HG03354 (cell line): ENCODE data around the gene PARD6G.
"Not testable (repeated sequence)": the region's sequence is repeated elsewhere in the genome, so short reads cannot be mapped to it uniquely, and the experiment has no call there.

ENCODE experiments used
- ATAC-seq: cut with Tn5 transposase; IDR thresholded peaks from one replicate; pipeline ENCODE4 v1.9.1; 2021; ENCODE audit warnings: mild to moderate bottlenecking; ENCODE audit not compliant: unreplicated experiment, poor library complexity, severe bottlenecking

Gene PARD6G

DNA sequence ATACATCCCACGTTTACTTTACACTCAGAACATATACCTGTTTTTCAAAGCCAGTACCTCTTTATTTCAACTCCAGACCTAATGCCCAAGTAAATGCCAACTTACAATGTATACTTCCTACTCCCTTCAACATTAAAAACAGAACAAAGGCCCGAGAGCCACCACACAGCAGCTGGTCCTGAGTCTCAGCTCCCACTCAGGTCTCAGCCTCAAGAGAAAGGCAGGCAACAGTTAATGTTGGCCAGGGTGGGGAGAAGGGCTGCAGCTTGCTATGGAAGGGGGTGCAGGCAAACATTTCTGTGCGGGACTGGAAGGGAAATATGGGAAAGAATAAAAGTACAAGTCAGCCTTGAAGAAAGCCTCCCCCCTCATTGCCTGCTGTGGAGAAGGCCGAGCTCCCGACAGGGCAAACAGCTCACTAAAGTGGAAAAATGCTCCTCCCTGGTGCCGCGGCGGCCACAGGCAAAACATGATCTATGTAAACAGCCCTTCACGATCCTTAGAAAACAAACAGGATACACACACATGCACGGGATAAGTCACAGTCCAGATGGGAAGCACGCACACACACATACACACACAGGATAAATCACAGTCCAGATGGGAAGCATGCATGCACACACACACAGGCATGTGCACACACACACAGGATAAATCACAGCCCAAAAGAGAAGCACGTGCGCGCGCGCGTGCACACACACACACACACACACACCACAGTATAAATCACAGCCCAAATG is 70.8 kb downstream of the PARD6G start:
- ATAC-seq: no peak

DNA sequence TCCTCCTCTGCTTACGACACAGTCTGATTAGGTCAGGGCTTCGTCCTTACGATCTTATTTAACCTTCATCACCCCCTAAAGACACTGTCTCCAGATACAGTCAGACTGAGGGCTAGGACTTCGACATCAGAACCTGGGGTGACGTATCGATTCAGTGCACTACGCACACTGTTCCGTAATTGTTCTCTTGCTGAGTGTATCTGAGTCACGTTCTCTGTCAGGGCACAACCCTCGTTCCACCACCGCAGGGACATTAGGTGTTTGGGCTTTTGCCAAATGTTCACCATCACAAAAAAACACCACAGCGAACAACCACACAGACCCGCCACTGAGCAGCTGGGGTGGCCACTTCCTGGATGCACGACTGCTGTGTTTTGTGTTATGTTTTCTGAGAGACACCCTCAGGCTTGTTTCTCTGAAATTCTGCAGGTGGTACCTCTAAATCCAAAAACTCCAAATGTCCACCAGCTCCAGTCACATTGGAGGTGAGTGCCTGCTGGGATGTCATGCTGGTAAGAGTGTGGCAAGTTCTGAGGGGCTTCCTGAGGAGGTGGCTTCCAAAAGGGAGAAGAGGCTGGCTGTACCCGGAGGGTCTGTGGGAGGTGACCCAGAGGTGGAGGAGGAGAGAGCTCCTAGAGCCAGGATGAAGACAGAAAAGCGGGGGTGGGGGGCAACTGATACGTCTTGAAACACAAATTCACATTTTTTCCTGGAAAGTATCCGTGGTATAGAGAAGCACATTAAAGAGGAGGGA is 71.7 kb downstream of the PARD6G start:
- ATAC-seq: no peak

DNA sequence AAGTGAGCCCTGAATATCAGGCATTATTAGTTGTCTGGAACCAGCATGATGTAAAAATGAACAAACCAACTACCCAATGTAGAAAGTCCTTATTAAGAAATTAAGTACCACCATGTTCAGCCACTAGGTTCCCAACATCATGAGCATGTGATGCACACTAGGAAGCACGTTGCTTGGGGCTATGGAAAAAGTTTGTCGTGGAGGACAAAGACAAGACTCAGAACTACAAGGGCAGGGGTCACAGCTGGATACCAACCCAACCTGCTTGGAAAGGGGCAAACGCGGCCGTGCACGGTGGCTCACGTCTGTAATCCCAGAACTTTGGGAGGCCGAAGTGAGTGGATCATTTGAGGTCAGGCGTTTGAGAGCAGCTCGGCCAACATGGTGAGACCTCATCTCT is 74.3 kb downstream of the PARD6G start:
- ATAC-seq: no peak

DNA sequence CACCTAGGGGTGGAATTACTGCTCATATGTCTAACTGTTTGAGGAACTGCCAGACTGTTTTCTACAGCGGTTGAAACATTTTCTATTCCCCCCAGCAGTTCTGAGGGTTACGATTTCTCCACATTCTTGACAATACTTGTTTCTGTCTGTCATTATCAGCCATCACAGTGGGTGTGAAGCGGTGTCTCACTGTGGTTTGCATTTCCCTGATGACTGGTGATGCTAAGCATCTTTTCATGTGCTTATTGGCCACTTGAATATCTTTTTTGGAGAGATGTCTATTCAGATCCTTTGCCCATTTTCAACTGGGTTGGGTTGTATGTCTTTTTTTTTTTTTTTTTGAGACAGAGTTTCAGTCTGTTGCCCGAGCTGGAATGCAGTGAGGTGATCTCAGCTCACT is 75.3 kb downstream of the PARD6G start:
- no peak for ATAC-seq

DNA sequence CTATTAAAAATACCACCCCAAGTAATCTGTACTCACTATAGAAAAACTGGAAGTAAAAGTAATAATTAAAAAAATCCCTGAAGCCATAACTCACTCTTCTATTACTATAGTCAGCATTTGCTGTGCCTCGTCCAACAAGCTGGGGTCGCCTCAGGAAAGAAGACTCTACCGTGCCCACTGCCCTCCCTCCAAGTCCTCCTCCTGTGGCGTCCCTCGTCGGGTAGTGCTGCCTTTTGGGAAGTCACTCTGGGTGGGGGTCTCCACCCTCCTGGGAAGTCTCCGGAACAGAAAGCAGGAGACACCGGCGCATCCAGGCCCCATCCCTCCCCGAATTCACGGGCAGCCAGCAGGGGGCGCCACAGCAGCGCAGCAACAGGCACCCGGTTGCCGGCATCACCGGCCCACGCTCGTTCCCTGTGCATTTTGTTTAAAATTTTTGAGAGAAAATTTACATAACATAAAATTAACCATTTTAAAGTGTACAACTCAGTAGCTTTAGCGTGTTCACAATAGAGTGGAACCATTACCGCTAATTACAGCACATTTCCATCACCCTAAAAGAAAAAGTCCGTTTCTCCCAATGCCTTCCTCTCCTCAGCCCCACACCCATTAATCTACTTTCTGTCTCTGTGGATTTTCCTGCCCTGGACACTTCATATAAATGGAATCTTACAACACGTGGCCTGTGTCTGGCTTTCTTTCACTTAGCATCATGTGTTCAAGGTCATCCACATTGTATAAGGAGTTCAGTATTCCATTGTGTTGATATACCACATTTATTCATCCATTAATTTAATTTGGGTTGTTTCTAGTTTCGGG is 76.1 kb downstream of the PARD6G start:
- ATAC-seq: peak; percentile 54

DNA sequence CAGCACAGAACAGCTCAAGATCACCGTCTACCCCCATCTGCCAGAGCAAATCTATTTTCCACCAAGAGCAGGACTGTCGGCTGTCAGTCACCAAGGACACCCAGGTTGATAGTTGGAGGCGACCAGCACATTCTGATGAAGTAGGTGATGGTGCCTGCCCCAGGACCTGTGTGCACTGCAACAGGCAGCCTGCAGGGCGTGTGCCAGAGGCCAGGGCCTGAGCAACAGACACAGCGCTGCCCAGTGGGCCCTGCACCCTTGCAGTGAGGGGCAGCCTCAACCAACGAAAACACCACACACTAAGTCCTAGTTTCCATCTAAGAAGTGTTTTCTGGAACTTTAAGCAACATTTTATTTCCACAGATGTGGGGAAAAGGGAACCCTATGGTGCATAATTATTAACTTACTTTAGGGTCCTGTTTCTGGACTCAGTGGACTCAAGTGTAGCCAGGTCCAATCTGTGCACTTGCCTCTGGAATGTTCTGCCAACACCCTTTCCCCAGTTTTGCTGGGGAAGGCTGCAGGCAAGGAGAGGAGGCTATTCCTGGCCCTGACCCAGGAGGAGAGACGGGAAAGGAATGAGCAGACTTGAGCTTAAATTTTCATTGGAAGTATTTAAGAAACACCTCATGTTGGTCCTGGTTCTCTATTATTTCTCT is 76.8 kb downstream of the PARD6G start:
- ATAC-seq: no peak

DNA sequence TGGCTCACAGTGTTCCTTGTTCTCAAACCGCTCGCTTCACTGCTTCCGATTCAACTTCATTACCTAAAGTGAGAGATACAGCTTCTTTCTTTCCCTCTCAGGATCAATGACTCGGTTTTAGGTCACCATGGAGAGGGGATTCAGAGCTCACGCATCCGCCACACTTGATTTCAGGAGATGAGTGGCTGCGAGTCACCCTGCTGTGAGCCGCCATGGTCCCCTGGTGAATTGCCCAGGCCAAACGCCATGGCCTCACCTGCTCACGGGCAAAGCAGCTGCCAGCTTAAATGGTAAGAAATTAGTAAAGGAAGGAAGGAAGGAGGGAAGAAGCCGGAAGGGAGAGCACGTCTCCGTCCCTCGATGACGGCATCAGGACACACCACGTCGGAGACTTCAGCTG is 77.7 kb downstream of the PARD6G start:
- ATAC-seq: no peak

DNA sequence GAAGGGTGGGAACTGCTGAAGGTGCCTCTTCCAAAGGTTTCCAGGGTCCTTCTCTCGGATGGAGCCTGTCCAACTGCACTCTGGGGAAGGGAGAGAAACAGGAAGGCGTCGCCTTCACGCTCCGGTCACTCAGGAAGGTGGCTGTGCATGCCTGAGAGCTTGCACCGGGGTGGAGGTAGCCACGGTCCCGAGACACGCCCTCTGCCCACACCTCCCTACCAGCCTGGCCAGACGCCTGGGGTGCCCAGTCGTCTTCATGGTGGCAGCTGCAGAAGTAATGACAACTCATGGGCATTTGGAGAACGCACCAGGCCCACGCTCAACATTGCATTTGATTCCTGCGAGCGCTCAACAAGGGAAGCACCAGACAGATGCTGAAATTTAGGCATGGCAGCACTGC is 78.3 kb downstream of the PARD6G start:
- no peak for ATAC-seq

DNA sequence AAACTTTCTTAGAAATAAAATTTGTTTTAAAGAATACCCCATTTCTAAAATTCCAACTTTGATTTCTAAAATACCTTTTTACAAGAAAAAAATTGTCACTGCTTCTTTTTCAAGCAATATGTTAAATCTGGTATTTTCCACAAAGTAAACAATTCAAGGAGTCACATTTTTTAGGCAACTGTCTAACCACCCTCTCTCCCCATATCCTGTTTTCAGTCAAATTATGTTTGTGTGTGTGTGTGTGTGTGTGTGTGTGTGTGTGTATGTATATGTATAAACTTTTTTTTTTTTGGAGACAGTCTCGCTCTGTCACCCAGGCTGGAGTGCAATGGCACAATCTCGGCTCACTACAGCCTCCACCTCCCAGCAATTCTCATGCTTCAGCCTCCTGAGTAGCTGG is 79.0 kb downstream of the PARD6G start:
- ATAC-seq: no peak

DNA sequence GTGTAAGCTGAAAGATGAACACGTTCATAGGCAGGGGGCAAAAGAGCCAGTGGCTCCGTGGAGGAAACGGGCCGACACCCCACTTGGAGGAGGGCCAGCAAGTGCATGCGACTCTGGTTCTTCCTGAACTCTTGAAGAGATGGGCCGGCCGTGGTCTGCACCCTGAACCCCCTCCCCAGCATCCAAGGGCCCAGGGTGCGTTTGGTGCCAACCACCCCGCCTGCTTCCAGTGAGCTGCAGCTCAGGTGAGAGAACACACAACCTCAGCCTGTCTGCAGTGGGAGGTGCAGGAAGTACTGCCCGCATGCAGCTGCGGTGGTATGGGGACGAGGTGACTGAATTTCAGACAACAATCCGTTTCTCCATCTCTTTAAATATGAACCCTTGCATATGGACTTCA is 79.4 kb downstream of the PARD6G start:
- no peak for ATAC-seq

DNA sequence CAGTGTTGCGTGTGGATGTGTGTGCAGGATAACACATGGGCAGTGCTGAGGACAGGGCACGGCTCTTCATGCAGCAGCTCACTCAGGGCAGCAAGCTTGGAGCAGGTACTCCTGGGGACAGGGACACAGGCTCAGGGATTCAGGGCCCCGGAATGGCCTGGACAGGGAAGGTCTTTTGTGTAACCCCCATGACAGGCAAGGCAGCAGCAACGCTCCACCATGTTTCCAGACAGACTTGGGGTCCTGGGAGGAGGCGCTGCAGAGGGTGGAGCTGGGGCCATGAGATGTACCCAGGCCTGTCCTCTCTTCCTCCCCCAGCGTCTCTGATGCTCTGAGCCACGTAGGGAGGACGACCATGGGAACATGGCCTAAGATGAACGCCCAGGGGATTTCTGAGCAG is 80.0 kb downstream of the PARD6G start:
- ATAC-seq: no peak

DNA sequence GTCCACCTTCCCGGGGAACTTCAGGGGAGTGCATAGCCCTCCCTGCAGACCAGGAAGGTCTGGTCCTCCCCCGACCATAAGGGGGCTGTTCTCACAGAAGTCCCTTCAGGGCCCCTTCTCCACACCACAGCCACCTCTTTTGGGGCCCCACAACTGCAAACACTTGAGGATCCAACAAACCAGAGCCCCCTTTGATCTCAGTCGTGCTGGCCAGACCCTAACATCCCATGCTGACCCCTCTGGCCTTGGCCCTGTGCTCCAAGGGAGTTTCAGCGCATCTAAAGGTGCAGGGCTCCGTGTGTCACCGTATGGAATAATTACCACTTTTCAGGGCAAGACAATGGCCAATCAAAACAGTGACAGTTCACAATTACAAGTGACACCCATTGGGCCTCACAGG is 80.6 kb downstream of the PARD6G start:
- ATAC-seq: no peak

DNA sequence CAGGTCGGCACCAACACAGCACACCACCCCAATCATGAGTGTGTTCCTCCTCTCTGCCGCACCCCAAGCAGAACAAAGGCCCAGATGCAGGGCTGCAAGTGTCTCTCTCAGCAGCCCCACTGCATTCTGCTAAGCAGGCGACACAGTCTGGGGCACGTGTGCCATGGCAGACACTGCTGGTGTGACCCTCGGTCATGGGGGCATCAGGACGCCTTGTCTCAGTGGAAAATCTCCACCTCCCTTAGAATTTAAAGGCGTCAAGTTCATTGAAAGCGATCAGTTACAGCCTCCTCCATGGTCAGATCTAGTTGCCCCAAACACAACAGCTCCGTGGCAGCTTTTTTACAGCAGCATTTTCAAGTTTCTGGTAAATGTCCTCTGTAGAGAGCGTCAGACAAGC is 81.1 kb downstream of the PARD6G start:
- no peak for ATAC-seq

DNA sequence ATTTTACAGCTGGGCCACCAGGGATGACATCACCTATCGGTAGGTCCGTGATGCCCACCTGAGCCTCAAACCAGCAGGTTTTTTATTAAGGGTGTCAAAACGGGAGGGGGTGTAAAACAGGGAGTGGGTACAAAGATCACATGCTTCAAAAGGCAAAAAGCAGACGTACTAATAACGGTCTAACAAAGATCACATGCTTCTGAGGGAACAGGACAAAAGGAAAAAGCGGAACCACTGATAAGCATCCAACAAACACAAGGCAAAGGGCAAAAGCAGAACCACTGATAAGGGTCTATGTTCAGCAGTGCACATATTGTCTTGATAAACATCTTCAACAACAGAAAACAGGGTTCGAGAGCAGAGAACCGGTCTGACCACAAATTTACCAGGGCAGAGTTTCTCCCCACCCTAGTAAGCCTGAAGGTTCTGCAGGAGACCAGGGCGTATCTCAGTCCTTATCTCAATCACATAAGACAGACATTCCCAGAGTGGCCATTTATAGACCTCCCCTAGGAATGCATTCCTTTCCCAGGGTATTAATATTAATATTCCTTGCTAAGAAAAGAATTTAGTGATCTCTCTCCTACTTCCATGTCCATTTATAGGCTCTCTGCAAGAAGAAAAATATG is 82.5 kb downstream of the PARD6G start:
- ATAC-seq: not testable (repeated sequence)

DNA sequence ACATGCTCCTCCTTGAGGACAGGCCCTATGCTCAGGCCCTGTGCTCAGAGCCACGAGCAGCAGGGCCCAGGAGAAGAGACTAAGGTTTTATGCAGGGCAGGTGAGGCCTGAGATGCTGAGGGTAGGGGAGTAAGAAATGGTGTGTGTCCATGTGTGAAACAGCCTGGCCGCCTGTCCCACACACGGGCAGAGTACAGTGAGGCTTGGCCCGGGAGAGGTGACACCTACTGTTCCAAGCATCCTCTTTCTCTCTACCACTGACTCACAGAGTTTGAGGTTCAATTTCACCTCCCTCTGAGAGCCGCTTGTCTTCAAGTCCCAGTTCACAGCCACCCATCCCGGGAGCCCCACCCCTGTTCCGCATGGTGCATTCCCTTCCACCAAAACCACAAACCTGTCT is 84.1 kb downstream of the PARD6G start:
- ATAC-seq: no peak

DNA sequence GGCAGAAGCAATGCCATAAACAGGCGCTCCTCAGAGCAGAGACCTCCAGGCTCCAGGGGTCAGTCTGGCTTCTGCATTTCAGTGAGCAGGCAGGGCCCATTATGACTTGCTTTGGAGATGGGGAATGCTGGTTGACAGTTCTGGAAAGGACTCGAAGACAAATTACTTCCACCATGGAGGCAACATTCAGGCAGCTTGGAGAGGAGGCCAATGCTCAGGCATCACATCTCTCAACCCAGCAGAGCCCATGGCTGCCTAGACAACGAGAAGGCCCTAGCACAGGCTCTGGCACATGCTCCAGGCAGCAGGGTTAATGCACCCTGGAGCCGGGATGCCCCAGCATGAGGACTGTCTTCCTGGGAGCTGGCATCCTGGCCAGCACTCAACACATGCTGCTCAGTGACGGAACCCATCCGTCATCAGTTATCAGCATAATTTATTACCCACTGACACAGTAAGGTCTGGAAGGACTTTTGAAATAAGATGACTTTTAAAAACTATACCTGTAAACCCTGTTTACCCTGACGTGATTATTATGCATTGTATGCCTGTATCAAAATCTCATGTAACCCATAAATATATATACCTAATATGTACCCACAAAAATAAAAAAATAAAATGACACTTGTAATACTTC is 85.4 kb downstream of the PARD6G start:
- ATAC-seq: no peak

DNA sequence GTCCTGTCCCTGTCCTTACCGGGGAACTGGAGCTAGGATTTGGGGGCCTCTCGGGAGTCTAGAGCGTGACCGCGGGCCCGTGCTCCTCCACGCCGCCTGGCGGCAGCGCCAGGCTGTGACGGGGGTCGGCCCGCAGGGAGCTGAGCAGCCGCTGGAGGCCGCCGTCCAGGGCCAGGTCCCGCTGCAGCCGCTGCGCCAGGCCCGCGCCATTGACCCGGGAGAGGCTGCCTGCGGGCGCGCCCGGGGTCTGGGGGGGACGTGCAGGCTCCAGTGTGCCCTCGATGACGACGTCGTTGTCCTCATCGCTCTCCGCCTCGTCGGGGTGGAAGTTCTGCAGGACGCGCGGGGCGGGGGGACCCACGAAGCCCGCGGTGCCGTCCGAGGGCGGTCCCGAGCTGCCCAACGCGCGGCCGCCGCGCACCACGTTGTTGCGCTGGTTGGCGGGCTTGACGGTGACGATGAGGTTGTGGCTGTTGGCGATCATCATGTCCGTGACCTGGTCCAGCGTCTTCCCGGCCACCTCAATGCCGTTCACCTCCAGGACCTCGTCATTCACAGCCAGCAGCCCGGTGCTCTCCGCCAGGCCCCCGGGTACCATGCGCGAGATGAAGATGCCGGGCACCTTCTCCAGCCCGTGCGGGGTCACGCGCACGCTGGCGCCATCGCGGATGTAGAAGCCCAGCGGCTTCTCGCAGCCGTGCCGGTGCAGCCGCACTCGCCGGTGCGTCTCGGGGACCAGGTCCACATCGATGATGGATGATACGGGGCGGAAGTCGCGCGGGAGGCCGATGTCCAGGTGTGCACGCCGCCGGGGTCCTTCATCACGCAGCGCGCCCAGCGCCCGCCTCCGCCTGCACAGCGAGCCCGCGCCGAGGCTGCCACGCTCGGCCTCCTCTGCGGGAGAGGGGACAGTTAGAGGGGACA is 87.3 kb downstream of the PARD6G start:
- ATAC-seq: no peak

DNA sequence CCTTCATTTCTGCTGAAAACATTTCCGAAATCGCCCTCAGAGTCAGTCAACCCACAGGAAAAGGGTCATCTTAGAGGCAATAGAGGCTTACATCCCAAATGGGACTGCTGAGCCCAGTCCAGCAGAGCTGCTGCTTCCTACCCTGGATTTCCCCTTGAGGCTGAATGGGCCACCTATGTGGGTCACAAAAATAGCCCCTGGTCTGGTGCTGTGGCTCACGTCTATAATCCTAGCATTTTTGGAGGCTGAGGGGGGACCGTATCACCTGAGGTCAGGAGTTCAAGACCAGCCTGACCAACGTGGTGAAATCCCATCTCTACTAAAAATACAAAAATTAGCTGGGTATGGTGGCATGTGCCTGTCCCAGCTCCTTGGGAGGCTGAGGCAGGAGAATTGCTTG is 88.9 kb downstream of the PARD6G start:
- ATAC-seq: no peak
